ENCODE data around the gene SUGT1.
A peak's percentile ranks its signal among the peaks of the same experiment; 100 is the strongest.
"Not testable (repeated sequence)": the region's sequence is repeated elsewhere in the genome, so short reads cannot be mapped to it uniquely, and the experiment has no call there.

SUGT1 gene

DNA sequence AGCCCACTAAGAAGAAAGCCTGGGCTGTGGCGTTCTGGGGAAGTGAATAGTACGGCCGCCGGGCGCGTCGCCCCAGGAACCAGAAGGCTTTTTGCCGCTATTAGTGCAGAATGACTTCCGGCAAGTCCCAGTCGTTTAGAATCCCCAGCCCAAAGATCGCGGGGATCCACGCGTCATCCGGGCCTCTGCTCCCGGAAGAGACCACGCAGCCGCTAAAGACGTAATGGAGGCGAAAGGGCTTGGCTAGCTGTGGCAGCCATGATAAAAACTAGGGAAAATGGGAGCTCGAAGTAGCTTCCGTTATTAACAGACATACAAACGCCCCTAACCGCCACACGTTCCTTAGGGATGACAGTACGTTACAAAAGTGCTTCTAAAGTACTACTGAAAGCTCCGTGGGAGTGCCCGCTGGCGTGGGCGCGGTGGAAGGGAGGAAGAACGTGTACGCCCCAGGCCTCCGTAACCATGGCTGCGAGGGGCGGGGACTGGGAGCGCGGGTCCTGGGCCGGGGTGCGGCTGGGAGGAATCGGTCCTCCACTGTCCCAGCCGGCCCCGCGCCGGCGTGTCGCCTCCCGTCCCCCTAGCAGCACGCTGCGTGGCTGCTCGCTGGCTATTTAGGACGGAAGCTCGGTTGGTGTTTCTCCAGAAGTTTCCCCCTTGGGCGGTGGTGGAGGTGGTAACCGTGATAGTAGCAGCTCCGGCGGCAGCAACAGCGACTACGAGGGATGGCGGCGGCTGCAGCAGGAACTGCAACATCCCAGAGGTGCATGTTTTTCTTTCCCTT is at the start of gene SUGT1:
SUGT1 (plus strand) TSS at position 641 of the 784 bp plus-strand sequence; CDS start at position 726, 85 bp downstream.
- peak; percentile 97 for DNase-seq

DNA sequence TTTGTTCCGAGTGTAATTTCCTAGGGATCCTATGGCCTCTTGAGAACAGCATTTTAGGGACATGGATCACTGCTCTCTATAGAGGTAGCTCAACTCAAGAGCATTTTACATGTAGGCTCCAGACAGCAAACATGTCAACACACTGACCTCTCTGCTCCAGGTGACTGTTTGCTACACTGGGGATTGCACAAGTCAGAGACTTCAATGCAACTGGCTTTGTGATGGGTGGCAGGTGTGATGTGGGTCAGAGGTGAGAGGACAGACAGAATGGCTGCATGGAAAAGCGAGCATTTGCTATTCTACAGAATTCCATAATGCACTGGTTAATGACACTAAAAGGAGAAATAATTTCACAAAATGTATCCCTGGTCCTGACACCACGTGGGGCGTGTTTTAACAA is 49.3 kb upstream of the SUGT1 start:
- not testable (repeated sequence) for DNase-seq

DNA sequence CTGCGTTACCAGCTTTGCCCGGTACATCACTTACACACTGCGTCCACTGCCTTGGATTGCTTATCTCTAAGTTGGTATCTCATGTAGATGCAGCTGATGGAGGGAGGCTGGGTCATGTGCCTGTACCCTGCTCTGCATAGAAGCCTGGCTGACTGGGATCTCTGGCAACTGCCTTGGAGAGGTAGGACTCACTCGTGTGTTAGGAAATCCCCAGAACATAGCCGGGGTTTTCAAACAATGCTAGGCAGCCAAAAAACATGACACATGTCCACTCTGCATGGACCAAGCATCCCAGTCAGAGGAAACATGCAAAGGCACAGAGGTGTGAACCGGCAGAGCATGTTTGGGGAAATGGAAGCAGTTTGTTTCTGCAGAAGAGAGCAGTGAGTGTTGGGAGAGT is 46.5 kb upstream of the SUGT1 start:
- not testable (repeated sequence) for DNase-seq

DNA sequence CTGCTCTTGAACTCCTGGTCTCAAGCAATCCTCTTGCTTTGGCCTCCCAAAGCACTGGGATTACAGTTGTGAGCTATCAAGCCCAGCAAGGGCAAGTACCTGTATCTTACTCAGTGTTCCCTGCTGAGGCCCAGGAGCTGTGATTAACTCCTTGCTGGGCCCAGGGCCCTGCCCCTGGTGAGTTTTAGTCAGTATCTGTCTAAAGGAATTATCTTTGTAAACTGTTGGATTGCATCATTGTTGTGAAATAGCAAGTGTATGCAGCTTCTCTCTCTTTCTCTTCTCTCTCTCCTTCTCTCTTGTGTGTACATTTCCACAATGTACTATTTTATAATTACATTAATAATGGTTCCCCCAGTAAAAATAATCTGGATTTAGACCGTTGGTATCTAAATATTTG is 45.8 kb upstream of the SUGT1 start:
- DNase-seq: not testable (repeated sequence)

DNA sequence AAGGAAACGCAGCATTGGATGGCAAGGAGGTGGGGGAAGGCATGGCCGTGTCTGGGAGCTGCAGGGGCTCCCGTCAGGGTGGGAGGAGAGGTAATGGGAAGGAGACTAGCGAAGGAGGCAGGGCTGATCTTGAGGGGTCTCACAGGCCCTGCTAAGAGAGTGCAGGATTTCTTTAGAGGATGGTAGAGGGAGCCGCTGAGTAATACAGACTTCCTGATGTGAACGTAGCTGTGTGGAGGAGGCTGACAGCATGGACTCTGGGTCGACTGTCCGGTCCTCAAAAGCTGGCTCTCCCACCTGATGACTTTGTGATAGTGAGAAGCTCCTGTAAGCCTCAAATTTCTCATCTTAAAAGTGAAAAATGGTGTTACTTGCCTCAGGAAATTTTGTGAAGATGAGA is 44.5 kb upstream of the SUGT1 start:
- not testable (repeated sequence) for DNase-seq

DNA sequence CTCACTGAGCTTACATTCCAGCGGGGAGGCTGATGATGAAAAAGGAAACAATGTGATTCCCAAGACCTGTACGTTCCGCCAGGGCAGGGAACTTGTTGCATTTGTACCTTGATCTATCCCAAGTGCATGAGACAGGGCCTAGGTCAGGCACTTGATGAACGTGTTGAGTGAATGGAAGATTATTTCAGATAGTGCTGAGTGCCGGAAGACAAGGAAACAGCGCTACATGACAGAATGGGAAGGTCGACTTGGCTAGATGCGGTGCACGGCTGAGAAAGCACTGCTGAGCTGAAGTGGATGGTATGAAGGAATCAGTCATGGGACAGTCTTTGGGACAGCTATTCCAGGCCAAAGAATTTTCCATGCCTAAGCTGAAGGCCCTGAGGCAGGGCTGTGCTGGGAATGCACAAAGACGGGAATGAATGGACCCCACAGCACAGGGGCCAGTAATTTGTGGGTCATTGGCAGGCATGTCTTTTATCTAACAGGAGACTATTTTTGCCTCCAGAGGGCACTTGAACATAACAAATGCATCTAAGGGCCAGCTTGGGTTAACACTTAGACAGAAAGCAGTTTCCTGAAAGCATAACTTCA is 43.5 kb upstream of the SUGT1 start:
- DNase-seq: peak; percentile 51

DNA sequence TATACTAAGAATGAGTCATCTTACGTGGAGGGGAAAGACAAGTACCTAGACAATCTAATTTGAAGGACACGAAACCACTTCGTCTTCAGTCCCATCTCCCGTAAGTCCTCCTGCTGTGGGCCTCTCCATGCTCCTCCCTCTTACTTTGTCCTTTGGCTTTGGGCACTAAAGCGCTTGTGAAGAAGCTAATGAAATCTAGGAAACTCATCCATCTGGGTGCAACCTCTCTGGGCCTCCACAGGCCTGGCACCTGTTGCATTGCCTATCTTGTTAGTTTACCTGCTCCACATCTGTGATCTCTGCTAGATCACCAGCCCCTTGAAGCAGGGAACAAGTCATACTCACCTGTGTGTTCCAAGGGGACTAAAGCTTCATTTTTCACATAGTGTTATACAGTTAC is 42.5 kb upstream of the SUGT1 start:
- DNase-seq: not testable (repeated sequence)

DNA sequence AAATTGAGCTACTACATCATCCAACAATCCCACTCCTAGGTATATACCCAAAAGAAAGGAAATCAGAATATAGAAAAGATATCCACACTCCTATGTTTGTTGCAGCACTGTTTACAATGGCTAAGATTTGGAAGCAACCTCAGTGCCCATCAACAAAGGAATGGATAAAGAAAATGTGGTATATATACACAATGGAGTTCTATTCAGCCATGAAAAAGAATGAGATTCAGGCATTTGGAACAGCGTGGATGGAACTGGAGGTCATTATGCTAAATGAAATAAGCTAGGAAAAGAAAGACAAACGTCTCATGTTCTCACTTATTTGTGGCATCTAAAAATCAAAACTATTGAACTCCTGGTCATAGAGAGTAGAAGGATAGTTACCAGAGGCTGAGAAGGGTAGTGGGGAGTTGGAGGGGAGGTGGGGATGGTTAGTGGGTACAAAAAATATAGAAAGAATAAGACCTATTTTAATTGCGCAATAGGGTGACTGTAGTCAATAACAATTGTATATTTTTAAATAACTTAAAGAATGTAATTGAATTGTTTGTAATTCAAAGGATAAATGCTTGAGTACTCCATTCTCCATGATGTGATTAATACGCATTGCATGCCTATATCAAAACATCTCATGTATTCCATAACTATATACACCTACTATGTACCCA is 37.4 kb upstream of the SUGT1 start:
- no peak for DNase-seq

DNA sequence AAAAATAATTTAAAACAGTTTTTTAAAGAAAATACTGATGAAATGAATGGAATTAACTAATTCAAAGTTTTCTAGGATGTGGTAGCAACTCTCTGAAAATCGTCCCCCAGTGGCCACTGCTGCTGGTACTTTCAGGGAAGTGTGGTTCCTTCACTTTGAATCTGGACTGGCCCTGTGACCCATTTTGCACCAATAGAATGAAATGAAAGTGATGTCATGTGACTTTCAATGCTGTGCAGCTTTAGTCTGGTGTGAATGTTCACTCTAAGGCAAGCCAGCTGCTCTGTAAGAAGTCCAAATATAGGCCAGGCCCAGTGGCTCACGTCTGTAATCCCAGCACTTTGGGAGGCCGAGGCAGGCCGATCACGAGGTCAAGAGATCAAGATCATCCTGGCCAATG is 36.8 kb upstream of the SUGT1 start:
- no peak for DNase-seq

DNA sequence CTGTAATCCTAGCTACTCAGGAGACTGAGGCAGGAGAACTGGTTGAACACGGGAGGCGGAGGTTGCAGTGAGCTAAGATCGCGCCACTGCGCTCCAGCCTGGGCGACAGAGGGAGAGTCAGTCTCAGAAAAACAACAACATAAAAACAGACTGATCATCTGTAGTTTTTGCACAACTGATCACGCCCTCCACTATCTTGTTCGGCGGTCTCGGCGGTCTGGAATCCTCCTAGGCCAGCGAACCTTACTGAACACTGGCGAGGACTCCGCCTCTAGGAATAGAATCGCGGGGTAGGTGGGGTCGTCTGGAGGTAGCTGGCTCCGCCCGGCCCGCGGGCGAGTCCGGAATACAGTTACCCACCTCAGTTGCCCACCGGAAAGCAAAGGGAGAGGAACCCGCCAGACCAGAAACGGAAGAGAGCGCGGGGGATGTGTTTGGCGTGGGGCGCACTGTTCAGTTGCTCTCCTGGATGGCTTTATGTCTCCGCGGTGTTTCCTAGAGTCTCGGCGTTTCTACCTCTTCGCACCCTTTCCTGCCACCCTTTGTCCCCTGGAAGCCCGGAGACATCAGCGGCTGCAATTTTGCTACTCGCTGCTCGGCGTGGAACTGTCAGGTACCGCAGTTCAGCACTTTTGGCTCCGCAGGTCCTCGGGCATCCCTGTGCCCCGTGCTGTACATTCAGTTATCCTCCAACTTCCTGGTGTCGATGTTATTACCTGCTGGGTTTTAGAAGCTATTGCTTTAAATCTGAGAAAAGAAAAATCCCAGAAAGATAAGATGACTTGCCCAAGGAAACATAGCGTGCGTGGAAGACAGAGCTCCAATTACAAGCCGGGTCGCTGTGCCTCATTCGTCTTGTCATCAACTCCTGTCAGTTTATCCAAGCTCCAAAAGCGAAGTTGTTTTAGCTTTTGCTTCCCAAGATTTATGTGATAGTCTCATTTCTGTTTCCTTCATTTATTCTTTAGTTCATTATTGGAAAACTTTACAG is 35.3 kb upstream of the SUGT1 start:
- peak; percentile 73 for DNase-seq

DNA sequence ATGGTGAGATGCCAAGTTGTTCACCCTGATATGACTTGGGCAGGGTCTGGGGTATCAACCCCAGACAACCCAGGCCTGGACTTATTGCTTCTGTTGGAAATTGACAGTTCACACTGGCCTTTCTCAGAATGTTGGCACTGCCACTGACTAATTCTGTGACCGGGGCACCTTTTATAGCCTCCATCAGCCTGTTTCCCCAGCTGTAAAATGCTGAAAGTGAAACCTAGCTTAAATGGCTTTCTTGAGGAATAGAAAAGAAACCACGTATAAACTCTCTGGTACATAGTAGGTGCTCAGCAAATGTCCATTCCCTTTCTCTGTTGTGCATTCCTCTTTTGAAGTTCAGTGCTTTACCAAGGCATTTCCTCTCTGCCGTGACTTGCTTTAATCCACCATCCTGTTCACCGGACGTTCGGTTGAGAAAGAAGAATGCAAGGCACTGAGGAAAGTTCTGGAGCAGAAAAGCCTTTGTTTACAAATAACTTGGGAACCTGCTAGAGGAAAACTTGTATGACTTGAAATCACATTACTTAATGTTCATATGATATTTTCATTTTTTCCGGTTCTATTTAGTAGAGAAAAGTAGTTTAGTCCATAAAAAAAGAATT is 21.4 kb upstream of the SUGT1 start:
- not testable (repeated sequence) for DNase-seq

DNA sequence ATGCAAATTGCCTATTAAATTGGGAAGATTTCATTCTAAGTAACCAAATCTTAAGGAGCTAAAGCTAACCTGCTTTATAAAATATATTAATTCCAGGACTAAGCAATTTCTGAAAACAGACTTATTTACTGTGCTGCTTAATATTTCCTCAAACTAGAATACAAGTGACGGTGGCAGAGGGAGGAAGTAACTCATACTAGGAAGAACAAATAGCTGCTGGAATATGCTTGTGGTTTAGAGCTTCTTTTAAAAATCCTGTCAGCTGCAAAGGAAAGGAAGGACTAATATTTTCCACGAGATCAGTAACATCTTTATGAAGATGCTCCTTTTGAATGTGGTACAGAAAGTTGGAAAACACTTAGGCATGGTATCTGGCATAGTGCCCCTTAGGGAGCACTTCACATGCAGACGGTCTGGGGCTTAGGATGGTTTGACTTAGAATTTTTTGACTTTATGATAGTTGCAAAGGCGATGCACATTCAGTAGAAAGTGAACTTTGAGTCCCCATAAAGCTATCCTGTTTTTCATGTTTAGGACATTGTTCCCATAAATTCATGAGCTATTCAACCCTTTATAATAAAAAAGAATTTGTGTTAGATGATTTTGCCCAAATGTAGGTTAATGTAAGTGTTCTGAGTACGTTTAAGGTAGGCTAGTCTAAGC is 13.8 kb upstream of the SUGT1 start:
- no peak for DNase-seq

DNA sequence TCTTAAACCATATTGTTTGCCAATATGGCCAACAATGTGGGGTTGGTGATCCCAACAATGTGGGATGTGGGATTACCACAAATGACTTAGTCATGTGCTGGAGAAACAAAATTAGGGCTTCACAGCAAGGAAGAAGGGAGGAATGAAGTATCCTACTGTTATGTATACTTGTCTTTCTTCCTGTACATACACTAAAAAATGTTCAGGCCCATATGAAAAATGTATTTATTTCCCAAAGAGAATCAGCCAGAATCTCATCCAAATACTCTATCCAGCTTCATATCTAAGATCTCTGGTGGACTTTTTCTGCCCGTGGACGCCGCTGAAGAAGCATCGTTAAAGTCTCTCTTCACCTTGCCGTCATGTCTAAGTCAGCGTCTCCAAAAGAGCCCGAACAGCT is 10.5 kb upstream of the SUGT1 start, which contains the start of gene HNRNPA1L2:
HNRNPA1L2 (plus strand) TSS at position 301 of the 400 bp plus-strand sequence; CDS start at position 363, 62 bp downstream.
- DNase-seq: no peak

DNA sequence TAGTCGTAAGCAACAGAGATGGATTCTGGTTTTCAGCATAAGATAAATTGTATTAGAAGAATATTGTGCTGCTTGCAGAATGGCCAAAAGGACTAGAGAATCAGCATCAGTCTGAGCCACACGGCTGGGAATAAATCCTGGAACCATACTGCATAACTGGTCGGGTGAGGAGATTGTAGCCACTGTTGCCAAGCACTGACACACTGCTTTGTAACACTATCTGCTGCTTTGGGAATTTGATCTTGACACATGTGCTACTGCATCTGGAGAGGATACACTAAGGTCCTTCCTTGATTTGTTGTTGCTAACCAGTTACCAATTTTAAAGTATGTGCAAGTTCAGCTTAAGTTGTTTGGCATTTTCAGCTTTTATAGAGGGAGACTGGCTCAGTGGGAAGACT is 8.5 kb upstream of the SUGT1 start:
- no peak for DNase-seq

DNA sequence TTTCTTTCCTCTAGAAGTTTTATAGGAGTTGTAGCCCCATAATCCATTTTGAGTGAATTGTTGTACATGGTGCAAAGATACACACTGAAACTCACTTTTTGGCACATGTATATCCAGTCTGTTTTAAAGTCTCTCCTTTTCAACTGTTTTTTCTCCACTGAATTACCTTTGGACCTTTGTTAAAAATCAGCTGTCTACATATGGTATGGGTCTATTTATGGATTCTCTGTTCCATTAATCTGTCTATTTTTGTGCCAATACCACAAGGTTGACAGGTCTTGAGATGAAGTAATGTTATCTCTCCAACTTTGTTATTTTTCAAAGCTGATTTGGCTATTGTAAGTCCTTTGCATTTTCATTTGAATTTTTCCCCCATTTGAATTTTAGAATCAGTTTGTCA is 5.7 kb upstream of the SUGT1 start:
- no peak for DNase-seq

DNA sequence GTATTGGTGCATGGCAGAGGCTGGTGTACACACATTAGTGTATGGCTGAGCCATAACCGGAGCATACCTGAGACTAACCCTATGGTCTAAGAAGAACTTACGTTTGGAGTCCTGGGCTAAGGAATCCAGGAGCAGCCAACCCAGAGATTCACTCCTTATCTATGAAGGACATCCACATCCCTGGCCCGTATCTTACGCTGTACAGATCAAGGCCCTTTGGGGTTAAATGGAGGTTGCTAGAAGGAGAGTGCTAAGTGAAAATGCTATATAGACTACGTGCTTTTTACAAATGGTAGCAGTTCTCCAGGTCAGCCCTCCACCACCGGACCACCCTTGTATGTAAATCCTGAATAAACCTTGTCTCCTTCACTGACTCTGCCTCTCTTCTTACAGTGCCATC is 1.9 kb upstream of the SUGT1 start:
- no peak for DNase-seq

DNA sequence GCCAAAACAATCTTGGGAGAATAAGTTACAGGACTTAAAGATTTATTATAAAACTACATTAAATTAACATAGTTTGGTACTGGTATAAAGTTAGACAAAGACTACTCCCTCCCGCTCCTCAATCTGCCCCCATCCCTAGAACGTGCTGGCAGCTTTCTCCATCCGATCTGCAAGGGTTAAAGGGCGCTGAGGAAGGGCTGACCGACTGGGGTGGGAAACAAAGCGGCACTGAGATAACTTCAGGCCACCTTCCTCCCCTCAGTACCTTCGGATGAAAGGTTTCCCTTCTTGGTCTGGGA is 790 bp upstream of the SUGT1 start:
- DNase-seq: peak; percentile 56

DNA sequence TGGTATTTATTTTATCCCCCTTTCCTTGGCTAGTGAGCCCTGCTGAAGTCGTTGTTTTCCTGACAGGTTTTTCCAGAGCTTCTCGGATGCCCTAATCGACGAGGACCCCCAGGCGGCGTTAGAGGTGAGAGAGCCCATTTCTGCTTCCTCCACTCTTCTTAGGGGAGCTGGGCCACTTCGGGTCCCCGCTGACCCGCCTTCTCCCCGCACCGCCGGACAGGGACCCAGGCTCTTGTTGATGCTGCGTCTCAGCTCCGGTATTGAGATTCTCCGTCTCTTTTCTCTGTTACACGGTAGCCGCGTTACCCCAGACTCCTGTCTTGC is 306 bp downstream of the SUGT1 start:
- no peak for DNase-seq

DNA sequence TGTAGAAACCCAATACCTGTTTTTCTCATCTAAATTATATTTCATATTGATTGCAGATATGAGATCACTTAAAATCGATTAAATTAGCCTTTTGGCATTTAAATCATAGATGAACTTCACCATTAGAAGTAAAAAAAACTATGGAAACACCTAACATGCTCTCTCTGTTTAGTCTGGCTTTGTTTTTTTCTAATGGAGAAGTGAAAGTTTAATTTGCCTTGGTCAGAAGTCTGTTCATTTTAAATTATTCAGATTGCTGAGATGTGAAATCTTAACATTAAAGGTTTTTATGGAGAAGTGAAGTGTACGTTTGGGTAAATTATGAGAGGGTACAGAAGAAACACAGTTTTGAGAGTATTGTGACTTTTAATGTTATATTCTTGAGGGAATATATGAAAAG is 6.7 kb downstream of the SUGT1 start:
- no peak for DNase-seq

DNA sequence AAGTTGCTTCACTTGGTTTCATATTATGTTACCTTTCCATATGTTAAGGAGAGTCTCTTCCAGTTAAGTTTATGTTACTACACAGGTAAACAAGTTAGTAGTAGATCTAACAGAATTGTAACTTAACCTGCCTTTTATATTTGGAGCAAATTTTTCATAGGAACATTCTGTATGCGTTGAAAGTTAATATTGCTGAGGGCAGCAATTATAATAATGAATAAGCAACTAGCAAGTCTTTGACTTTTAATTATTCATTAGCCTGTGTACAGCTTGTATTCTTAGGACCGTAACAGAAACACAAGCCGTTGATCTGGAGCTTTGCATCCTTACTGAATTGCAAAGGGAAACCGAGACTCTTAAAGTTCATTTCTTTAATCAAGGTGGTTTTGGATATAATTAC is 11.6 kb downstream of the SUGT1 start:
- no peak for DNase-seq

DNA sequence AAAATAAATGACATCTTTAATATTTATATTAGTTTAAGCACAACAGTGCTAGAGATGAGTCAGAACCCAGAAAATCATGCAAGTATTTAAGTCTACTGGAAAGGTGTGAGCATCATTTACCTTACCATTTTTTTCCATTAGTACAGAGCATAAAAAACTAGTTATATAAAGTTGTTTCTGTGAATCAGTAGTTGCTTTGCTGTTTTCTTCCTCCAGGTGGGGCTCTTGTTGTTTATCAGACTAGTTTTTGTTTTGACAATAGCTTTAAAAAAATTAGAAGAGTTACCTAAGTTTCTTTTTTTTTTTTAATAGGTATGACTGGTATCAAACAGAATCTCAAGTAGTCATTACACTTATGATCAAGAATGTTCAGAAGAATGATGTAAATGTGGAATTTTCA is 12.7 kb downstream of the SUGT1 start:
- DNase-seq: peak; percentile 4

DNA sequence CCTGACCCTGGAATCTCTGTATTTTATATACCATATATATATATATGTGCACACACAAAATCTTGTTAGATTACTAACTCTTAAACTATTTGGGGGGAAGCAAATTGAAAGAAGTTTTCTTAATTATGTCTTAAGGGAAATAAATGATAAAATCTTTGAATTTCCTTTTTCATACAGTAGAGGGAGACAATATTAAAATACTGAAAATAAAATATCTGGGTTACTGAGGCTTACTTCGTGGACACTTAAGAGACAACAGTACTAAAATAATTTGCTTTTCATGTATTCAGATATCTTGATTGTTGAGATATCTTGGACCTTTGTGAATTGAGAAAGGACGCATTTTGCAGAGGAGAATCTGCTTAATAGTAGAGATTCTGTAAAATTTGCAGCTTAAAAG is 17.0 kb downstream of the SUGT1 start:
- no peak for DNase-seq

Data from DMS153 (cell line).